22Rv1 (cell line): Measurements from ENCODE around the gene MMP7.

ENCODE experiments used
- H3K27ac ChIP-seq: fragments of 450-650 bp; 2 replicates; pipeline ENCODE4 v1.5.1; 2017
- CTCF ChIP-seq: fragments of 450-650 bp; IDR thresholded peaks from 2 replicates; pipeline ENCODE4 v1.5.1; 2017; ENCODE audit warnings: mild to moderate bottlenecking
- ZFX ChIP-seq: fragments of 450-650 bp; IDR thresholded peaks from 2 replicates; pipeline ENCODE4 v1.6.1; 2017; ENCODE audit warnings: antibody characterized with exemption, borderline replicate concordance

MMP7 gene

GRCh38 chr11:102553835-102554282, 23.3 kb upstream of the MMP7 start:
- TF ChIP-seq CTCF (no peak), ZFX (no peak)
- H3K27ac ChIP-seq, result no peak overlapping the region

GRCh38 chr11:102552447-102553194, 22.1 kb upstream of the MMP7 start:
- H3K27ac ChIP-seq, result no peak overlapping the region

GRCh38 chr11:102552020-102552419, 21.5 kb upstream of the MMP7 start:
- no peak overlapping the region for H3K27ac ChIP-seq
- TF ChIP-seq CTCF (no peak), ZFX (no peak)

More at GRCh38 chr11:102552447-102553194, 22.1 kb upstream of the MMP7 start:
- TF ChIP-seq ZFX, result no peak
- no peak for TF ChIP-seq CTCF

- no peak for TF ChIP-seq CTCF
- no peak overlapping the region for H3K27ac ChIP-seq
Observed at GRCh38 chr11:102551169-102551781, 20.7 kb upstream of the MMP7 start.

- no peak overlapping the region for H3K27ac ChIP-seq
- TF ChIP-seq ZFX (no peak), CTCF (no peak)
Observed at GRCh38 chr11:102546923-102547471, 16.4 kb upstream of the MMP7 start.

- TF ChIP-seq ZFX (no peak), CTCF (no peak)
- no peak overlapping the region for H3K27ac ChIP-seq
Observed at GRCh38 chr11:102546427-102546826, 15.9 kb upstream of the MMP7 start.

- TF ChIP-seq CTCF (no peak), ZFX (no peak)
- no peak overlapping the region for H3K27ac ChIP-seq
Observed at GRCh38 chr11:102545701-102546100, 15.2 kb upstream of the MMP7 start.
